ENCODE data around the gene SLC27A1. TPM values are rescaled to one million over a fixed set of nuclear protein-coding genes. Genes with fewer than 3 reads are reported as not detected.

SLC27A1 gene
- total and polyA plus RNA-seq, 2 donors (not counting 3 experiments of a cell fraction or from before 2014, with no cell fraction given), result 10.4 to 13.5 TPM

GRCh38 chr19:17458970-17459369, 11.4 kb upstream of the SLC27A1 start:
- TF ChIP-seq JUN (IDR thresholded peaks at IDR 0.05; ENCODE audit: borderline replicate concordance, insufficient read depth, insufficient read length, low read depth) (no peak), FOS (IDR thresholded peaks at IDR 0.05; ENCODE audit: borderline replicate concordance, insufficient read depth, low read length) (no peak), POLR2AphosphoS5 (IDR thresholded peaks at IDR 0.05; ENCODE audit: insufficient read depth, low read depth, low read length) (no peak), POLR2A (IDR thresholded peaks at IDR 0.05; ENCODE audit: low read depth, low read length) (no peak), MYC (IDR thresholded peaks at IDR 0.05; ENCODE audit: low read depth, low read length) (no peak), EZH2 (IDR thresholded peaks at IDR 0.05; ENCODE audit: borderline replicate concordance, low read depth, low read length, severe bottlenecking) (no peak), GATA2 (IDR thresholded peaks at IDR 0.05; ENCODE audit: insufficient read depth, insufficient read length, low read depth, low read length) (no peak), MAX (IDR thresholded peaks at IDR 0.05; ENCODE audit: insufficient read depth, insufficient read length) (no peak), CTCF (IDR thresholded peaks at IDR 0.05; ENCODE audit: extremely low read depth in 1 of 2, insufficient read depth in 1 of 2, low read depth in 1 of 2, low read length in 2 of 2) (no peak)
- Histone ChIP-seq H3K9me1 (replicated peaks; ENCODE audit: control insufficient read depth, extremely low read depth, insufficient read depth, low read length) (no peaks in the 10 kb centered on the region), H3K27me3 (ENCODE audit: control insufficient read depth in 2 of 2, insufficient read depth in 2 of 2, low read length in 2 of 2) (peaks cover 23 to 25% of the 10 kb centered on the region in 2 experiments), H3K9ac (replicated peaks; ENCODE audit: extremely low read depth, insufficient read depth, low read length) (no peak overlapping the region), H3K27ac (ENCODE audit: insufficient read depth, low read depth, low read length) (no peak overlapping the region), H3K36me3 (ENCODE audit: control insufficient read depth in 2 of 2, extremely low read depth in 1 of 2, insufficient read depth in 2 of 2, low read length in 2 of 2) (no peaks in the 10 kb centered on the region), H4K20me1 (replicated peaks; ENCODE audit: control insufficient read depth, extremely low read depth, insufficient read depth, low read length) (no peaks in the 10 kb centered on the region), H3K79me2 (ENCODE audit: control insufficient read depth, insufficient read depth, low read length) (no peaks in the 10 kb centered on the region), H3K4me3 (replicated peaks in 1 of 3; ENCODE audit: insufficient read depth in 1 of 3, low read depth in 1 of 3, low read length in 3 of 3) (no peak overlapping the region), H3K9me3 (replicated peaks; ENCODE audit: control insufficient read depth, insufficient read depth, low read length) (no peaks in the 10 kb centered on the region), H2AFZ (ENCODE audit: low read depth, low read length) (no peak overlapping the region), H3K4me2 (ENCODE audit: insufficient read depth, low read length) (no peak overlapping the region), H3K4me1 (ENCODE audit: control insufficient read depth, extremely low read depth, insufficient read depth, low read length) (no peaks in the 10 kb centered on the region)
- DNase-seq (ENCODE audit: low read depth, low spot score) (no peak), FAIRE-seq (no peak)
- intact Hi-C loops (cut with micrococcal nuclease), result no loop called here
- dilution Hi-C loops (cut with MboI; ENCODE audit: extremely low pct_ligation_motif_present, low sequenced_read_pairs), result no loop called here
- POLR2A ChIA-PET, result no interaction called here
- BruUV-seq (replicated peaks), result no TSS peak
- CTCF ChIA-PET, result interaction anchor here (1.0 kb wide), 1 partner anchor 18 kb away, joined by 3 read pairs; no protein-coding TSS in a partner anchor

Measured in endothelial cell of umbilical vein (primary cell).